A549 (cell line): Measurements from ENCODE around the gene SUMO2. TPM values are rescaled to one million over a fixed set of nuclear protein-coding genes. Genes with fewer than 3 reads are reported as not detected.
A peak's percentile ranks its signal among the peaks of the same experiment; 100 is the strongest.

ENCODE experiments used
- BCL3 ChIP-seq: fragments of >200 bp; sonication (Bioruptor Twin); formaldehyde crosslinking; IDR thresholded peaks from 3 replicates; pipeline ENCODE4 v1.6.1; 2016
- CBX2 ChIP-seq: fragments of 200-600 bp; sonication (generic); IDR thresholded peaks from 2 replicates; pipeline ENCODE4 v1.6.1; 2016; ENCODE audit warnings: low read depth, mild to moderate bottlenecking, borderline replicate concordance
- CEBPB ChIP-seq, 2 experiments: fragments of >200 bp in 1 of 2; sonication (Bioruptor Twin) in 1 of 2; formaldehyde crosslinking in 1 of 2; IDR thresholded peaks; 2 replicates each; pipeline ENCODE4 v1.6.1; 2012 to 2016
- CHD2 ChIP-seq: fragments of 150-350 bp; IDR thresholded peaks from 2 replicates; pipeline ENCODE4 v1.6.1; 2014; ENCODE audit warnings: low read length; ENCODE audit not compliant: partially characterized antibody
- CHD4 ChIP-seq: fragments of 200-600 bp; sonication (generic); IDR thresholded peaks from 2 replicates; pipeline ENCODE4 v1.6.1; 2016; ENCODE audit warnings: antibody characterized with exemption, mild to moderate bottlenecking, borderline replicate concordance
- EHMT2 ChIP-seq: fragments of 200-600 bp; sonication (generic); IDR thresholded peaks from 2 replicates; pipeline ENCODE4 v1.6.1; 2016; ENCODE audit warnings: antibody characterized with exemption, low read depth, mild to moderate bottlenecking, moderate library complexity
- EP300 ChIP-seq, 2 experiments: fragments of >200 bp; sonication (Bioruptor Twin); formaldehyde crosslinking; IDR thresholded peaks; 2 replicates in 1 of 2; 3 replicates in 1 of 2; pipeline ENCODE4 v1.6.1; 2016 to 2017
- FOXS1 ChIP-seq: fragments of 250-450 bp; sonication (Bioruptor Pico); IDR thresholded peaks from 2 replicates; pipeline ENCODE4 v1.5.0; 2020; ENCODE audit warnings: mild to moderate bottlenecking, moderate library complexity
- GATA3 ChIP-seq: IDR thresholded peaks from 2 replicates; pipeline ENCODE4 v1.6.1; 2012; ENCODE audit warnings: borderline replicate concordance
- HDAC2 ChIP-seq: fragments of 200-600 bp; sonication (generic); IDR thresholded peaks from 2 replicates; pipeline ENCODE4 v1.6.1; 2016
- HOXA7 ChIP-seq: fragments of 250-450 bp; sonication (Bioruptor Pico); IDR thresholded peaks from 2 replicates; pipeline ENCODE4 v1.5.0; 2020; ENCODE audit warnings: mild to moderate bottlenecking, moderate library complexity
- HOXB5 ChIP-seq: fragments of 250-450 bp; sonication (Bioruptor Pico); IDR thresholded peaks from 2 replicates; pipeline ENCODE4 v1.5.0; 2020; ENCODE audit warnings: mild to moderate bottlenecking, moderate library complexity
- JUNB ChIP-seq: fragments of >200 bp; sonication (Bioruptor Twin); formaldehyde crosslinking; IDR thresholded peaks from 2 replicates; pipeline ENCODE4 v1.6.1; 2016
- KDM1A ChIP-seq: fragments of 200-600 bp; sonication (generic); IDR thresholded peaks from 2 replicates; pipeline ENCODE4 v1.6.1; 2016; ENCODE audit warnings: low read depth, mild to moderate bottlenecking
- KDM5A ChIP-seq: fragments of 200-600 bp; sonication (generic); IDR thresholded peaks from 2 replicates; pipeline ENCODE4 v1.6.1; 2016; ENCODE audit warnings: antibody characterized with exemption, mild to moderate bottlenecking
- MAFK ChIP-seq: fragments of 450-650 bp; IDR thresholded peaks from 2 replicates; pipeline ENCODE4 v1.6.1; 2014; ENCODE audit not compliant: partially characterized antibody
- MAZ ChIP-seq: fragments of 150-350 bp; IDR thresholded peaks from 2 replicates; pipeline ENCODE4 v1.6.1; 2014; ENCODE audit warnings: antibody characterized with exemption, low read depth, low read length, borderline replicate concordance
- NFE2L2 ChIP-seq: fragments of 150-350 bp; conservative IDR thresholded peaks from 2 replicates; pipeline ENCODE4 v1.6.1; 2014; ENCODE audit warnings: low read length
- NR3C1 ChIP-seq: fragments of >200 bp; sonication (Bioruptor Twin); formaldehyde crosslinking; IDR thresholded peaks from 3 replicates; pipeline ENCODE4 v1.6.1; 2017
- POLR2AphosphoS2 ChIP-seq: conservative IDR thresholded peaks from 2 replicates; pipeline ENCODE4 v1.6.1; 2012; ENCODE audit warnings: low read length, improper control_type of control experiment, inconsistent platforms
- RAD21 ChIP-seq, 2 experiments: fragments of >200 bp in 1 of 2; sonication (Bioruptor Twin) in 1 of 2; formaldehyde crosslinking in 1 of 2; IDR thresholded peaks in 1 of 2; conservative IDR thresholded peaks in 1 of 2; 2 replicates in 1 of 2; 3 replicates in 1 of 2; pipeline ENCODE4 v1.6.1; 2012 to 2018; ENCODE audit warnings: inconsistent platforms in 1 of 2
- RARB ChIP-seq: fragments of 250-450 bp; sonication (Bioruptor Pico); IDR thresholded peaks from 2 replicates; pipeline ENCODE4 v1.8.0; 2021; ENCODE audit warnings: mild to moderate bottlenecking, moderate library complexity
- RFX5 ChIP-seq: fragments of 450-650 bp; IDR thresholded peaks from 2 replicates; pipeline ENCODE4 v1.7.1; 2014; ENCODE audit warnings: antibody characterized with exemption, mild to moderate bottlenecking, moderate library complexity
- RNF2 ChIP-seq: fragments of 200-600 bp; sonication (generic); IDR thresholded peaks from 2 replicates; pipeline ENCODE4 v1.6.1; 2016; ENCODE audit warnings: low read depth, mild to moderate bottlenecking, antibody characterized with exemption, moderate library complexity, borderline replicate concordance
- SMC3 ChIP-seq: fragments of >200 bp; sonication (Bioruptor Twin); formaldehyde crosslinking; IDR thresholded peaks from 3 replicates; pipeline ENCODE4 v1.6.1; 2018; ENCODE audit warnings: inconsistent platforms
- TP53 ChIP-seq: fragments of 250-450 bp; sonication (Bioruptor Pico); IDR thresholded peaks from 2 replicates; pipeline ENCODE4 v1.5.0; 2021; ENCODE audit warnings: mild to moderate bottlenecking, moderate library complexity
- ZFP36 ChIP-seq: fragments of 450-650 bp; IDR thresholded peaks from 2 replicates; pipeline ENCODE4 v1.6.1; 2014; ENCODE audit warnings: borderline replicate concordance; ENCODE audit not compliant: partially characterized antibody
- ZNF302 ChIP-seq: fragments of 250-450 bp; sonication (Bioruptor Pico); IDR thresholded peaks from 2 replicates; pipeline ENCODE4 v1.9.0; 2021; ENCODE audit warnings: inconsistent platforms, mild to moderate bottlenecking, moderate library complexity
- ZSCAN20 ChIP-seq: fragments of 250-450 bp; sonication (Bioruptor Pico); IDR thresholded peaks from 2 replicates; pipeline ENCODE4 v1.8.0; 2022; ENCODE audit warnings: mild to moderate bottlenecking, moderate library complexity
- polyA plus RNA-seq, 4 experiments: library from polyadenylated mRNA; depleted of rRNA in 3 of 4; stranded (reverse); fragments of >200 nt; fragmentation: RNase III in 1 of 4; extraction: RNeasy Plus Mini Kit Qiagen cat#74134 plus additional on column Dnase treatment in 1 of 4; gene quantifications; 2 replicates in 3 of 4; 3 replicates in 1 of 4; pipeline ENCODE4 v1.2.3, GENCODE V29; 2011 to 2017
- TF ChIP-seq, protein P1 (sequence below): fragments of >200 bp; sonication (Bioruptor Twin); formaldehyde crosslinking; IDR thresholded peaks from 3 replicates; pipeline ENCODE4 v1.5.1; 2016
- TF ChIP-seq, protein P2 (sequence below): IDR thresholded peaks from 2 replicates; pipeline ENCODE4 v1.6.1; 2012
- TF ChIP-seq, protein P3 (sequence below): IDR thresholded peaks from 2 replicates; pipeline ENCODE4 v1.6.1; 2012
- TF ChIP-seq, protein P4 (sequence below): fragments of 250-450 bp; sonication (Bioruptor Pico); IDR thresholded peaks from 2 replicates; pipeline ENCODE4 v1.5.0; 2021; ENCODE audit warnings: mild to moderate bottlenecking, moderate library complexity, borderline replicate concordance

Gene SUMO2
- polyA plus RNA-seq, 2 of the 4 experiments (the other 2 are of a cell fraction): 525 to 545 TPM

DNA sequence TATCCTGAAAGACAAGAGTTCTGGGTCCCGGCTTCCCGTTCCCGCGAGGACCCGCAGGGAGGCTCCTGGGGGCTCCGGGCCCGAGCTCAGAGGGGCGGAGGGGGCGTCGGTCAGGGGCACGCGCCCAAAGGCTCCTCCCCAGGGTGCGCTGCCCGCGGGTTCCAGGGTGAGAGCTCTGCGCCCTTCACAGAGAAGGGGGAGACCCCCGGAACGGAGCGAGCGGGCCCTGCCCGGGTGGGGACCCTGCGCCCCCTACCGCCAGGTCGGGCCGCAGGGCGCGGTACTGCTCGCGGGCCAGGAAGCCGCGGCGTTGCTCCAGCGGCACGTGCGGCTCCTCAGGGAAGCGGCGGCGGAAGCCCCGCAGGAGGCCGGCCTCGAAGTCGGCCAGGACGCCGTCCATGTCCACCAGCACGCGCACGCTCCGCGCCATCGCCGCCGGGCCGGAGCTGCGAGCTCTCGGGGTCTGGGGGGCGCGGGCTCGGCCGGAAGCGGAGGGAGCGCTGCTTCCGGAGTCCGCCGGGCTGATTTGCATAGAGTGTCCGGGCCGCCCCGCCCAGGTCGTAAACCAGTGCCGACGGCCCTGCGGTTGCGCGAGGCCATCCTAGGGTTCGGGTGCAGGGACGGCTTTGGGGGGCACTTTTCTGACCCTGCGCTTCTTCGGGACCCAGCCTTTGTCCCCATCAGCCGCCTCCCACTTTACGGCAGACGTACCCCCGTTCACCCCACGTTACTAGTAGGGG is 51.3 kb downstream of the SUMO2 start, which contains the start of gene NT5C (continued):
- peak; percentile 67 for TF ChIP-seq KDM5A
- TF ChIP-seq NR3C1: no peak
- no peak for TF ChIP-seq MAFK
- no peak for TF ChIP-seq FOXS1
- TF ChIP-seq, protein P1, sequence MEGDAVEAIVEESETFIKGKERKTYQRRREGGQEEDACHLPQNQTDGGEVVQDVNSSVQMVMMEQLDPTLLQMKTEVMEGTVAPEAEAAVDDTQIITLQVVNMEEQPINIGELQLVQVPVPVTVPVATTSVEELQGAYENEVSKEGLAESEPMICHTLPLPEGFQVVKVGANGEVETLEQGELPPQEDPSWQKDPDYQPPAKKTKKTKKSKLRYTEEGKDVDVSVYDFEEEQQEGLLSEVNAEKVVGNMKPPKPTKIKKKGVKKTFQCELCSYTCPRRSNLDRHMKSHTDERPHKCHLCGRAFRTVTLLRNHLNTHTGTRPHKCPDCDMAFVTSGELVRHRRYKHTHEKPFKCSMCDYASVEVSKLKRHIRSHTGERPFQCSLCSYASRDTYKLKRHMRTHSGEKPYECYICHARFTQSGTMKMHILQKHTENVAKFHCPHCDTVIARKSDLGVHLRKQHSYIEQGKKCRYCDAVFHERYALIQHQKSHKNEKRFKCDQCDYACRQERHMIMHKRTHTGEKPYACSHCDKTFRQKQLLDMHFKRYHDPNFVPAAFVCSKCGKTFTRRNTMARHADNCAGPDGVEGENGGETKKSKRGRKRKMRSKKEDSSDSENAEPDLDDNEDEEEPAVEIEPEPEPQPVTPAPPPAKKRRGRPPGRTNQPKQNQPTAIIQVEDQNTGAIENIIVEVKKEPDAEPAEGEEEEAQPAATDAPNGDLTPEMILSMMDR: peak; percentile 95
- TF ChIP-seq NFE2L2: no peak
- TF ChIP-seq SMC3: peak; percentile 75
- TF ChIP-seq CHD4: 0 out of 2 replicates have a peak, but pooled peaks have one; percentile 62
- peak; percentile 45; the same call in 1 of the 2 replicates for TF ChIP-seq HDAC2
- no peak for TF ChIP-seq RARB
- TF ChIP-seq HOXA7 (CRISPR knock-in tag): no peak
- no peak for TF ChIP-seq POLR2AphosphoS2
- TF ChIP-seq JUNB: no peak
- 0 out of 2 replicates have a peak, but pooled peaks have one; percentile 80 for TF ChIP-seq HOXB5 (CRISPR knock-in tag)
- no peak for TF ChIP-seq EP300 (IDR thresholded peaks at IDR 0.05)
- no peak for TF ChIP-seq ZSCAN20 (CRISPR knock-in tag)
- TF ChIP-seq MAZ: 0 out of 2 replicates have a peak, but pooled peaks have one; percentile 31
- no peak for TF ChIP-seq RFX5
- TF ChIP-seq ZNF302 (CRISPR knock-in tag): no peak
- TF ChIP-seq KDM1A: peak; percentile 45; the same call in 1 of the 2 replicates
- TF ChIP-seq, protein P2, sequence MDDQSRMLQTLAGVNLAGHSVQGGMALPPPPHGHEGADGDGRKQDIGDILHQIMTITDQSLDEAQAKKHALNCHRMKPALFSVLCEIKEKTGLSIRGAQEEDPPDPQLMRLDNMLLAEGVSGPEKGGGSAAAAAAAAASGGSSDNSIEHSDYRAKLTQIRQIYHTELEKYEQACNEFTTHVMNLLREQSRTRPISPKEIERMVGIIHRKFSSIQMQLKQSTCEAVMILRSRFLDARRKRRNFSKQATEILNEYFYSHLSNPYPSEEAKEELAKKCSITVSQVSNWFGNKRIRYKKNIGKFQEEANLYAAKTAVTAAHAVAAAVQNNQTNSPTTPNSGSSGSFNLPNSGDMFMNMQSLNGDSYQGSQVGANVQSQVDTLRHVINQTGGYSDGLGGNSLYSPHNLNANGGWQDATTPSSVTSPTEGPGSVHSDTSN: no peak; the same call in 1 of the 2 replicates
- TF ChIP-seq CEBPB (IDR thresholded peaks at IDR 0.05): no peak
- peak; percentile 91; the same call in 1 of the 2 replicates for TF ChIP-seq TP53 (CRISPR knock-in tag)
- TF ChIP-seq EHMT2: no peak
- TF ChIP-seq CHD2: no peak
- TF ChIP-seq GATA3: peak; percentile 16; the same call in 1 of the 2 replicates
- TF ChIP-seq, protein P3, sequence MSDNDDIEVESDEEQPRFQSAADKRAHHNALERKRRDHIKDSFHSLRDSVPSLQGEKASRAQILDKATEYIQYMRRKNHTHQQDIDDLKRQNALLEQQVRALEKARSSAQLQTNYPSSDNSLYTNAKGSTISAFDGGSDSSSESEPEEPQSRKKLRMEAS: peak; percentile 90
- peak; percentile 58 to 77 for TF ChIP-seq RAD21 (conservative IDR thresholded peaks at IDR 0.05 in 1 of 2, IDR thresholded peaks at IDR 0.05 in 1 of 2)
- TF ChIP-seq, protein P4, sequence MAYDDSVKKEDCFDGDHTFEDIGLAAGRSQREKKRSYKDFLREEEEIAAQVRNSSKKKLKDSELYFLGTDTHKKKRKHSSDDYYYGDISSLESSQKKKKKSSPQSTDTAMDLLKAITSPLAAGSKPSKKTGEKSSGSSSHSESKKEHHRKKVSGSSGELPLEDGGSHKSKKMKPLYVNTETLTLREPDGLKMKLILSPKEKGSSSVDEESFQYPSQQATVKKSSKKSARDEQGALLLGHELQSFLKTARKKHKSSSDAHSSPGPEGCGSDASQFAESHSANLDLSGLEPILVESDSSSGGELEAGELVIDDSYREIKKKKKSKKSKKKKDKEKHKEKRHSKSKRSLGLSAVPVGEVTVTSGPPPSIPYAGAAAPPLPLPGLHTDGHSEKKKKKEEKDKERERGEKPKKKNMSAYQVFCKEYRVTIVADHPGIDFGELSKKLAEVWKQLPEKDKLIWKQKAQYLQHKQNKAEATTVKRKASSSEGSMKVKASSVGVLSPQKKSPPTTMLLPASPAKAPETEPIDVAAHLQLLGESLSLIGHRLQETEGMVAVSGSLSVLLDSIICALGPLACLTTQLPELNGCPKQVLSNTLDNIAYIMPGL (CRISPR knock-in tag): peak; percentile 98
- no peak for TF ChIP-seq ZFP36
- TF ChIP-seq BCL3: peak; percentile 65; the same call in 2 of the 3 replicates
- no peak for TF ChIP-seq CBX2
- no peak for TF ChIP-seq RNF2
